Stimulated activated CD4-positive, alpha-beta T cell treated with anti-CD3 and anti-CD28 coated beads, Interleukin-4, amount 100 ng/mL, for 48 hours (primary cell): ENCODE measurements around the gene EMD.

Experiments used
- DNase-seq, 2 donors: peaks; one replicate each; pipeline ENCODE4 v3.0.0-alpha.2; 2020; ENCODE audit warnings: low read depth in 2 of 2

Gene EMD

GRCh38 chrX:154355094-154355775 is 23.9 kb upstream of the EMD start:
- DNase-seq: no peak

- no peak for DNase-seq
Observed at GRCh38 chrX:154355776-154356140, 23.3 kb upstream of the EMD start.

- no peak for DNase-seq
Observed at GRCh38 chrX:154356596-154356995, 22.5 kb upstream of the EMD start.

GRCh38 chrX:154357205-154357604 is 21.9 kb upstream of the EMD start:
- DNase-seq: no peak

- no peak for DNase-seq
Observed at GRCh38 chrX:154358011-154358410, 21.1 kb upstream of the EMD start.

GRCh38 chrX:154358829-154359228 is 20.3 kb upstream of the EMD start:
- DNase-seq: no peak

- DNase-seq: no peak
Observed at GRCh38 chrX:154359362-154360154, 19.5 kb upstream of the EMD start.

- DNase-seq: no peak
Observed at GRCh38 chrX:154360155-154360713, 18.9 kb upstream of the EMD start.

- no peak for DNase-seq
Observed at GRCh38 chrX:154362085-154362742, 16.9 kb upstream of the EMD start.

GRCh38 chrX:154363706-154364439 is 15.2 kb upstream of the EMD start:
- no peak for DNase-seq

- no peak for DNase-seq
Observed at GRCh38 chrX:154365052-154365600, 14.0 kb upstream of the EMD start.

- no peak for DNase-seq
Observed at GRCh38 chrX:154365997-154366665, 13.0 kb upstream of the EMD start.

- no peak for DNase-seq
Observed at GRCh38 chrX:154366666-154367055, 12.4 kb upstream of the EMD start.

GRCh38 chrX:154367474-154368308 is 11.4 kb upstream of the EMD start:
- no peak for DNase-seq

GRCh38 chrX:154368630-154369448 is 10.3 kb upstream of the EMD start:
- peak; percentile 80 to 89 for DNase-seq

- DNase-seq: peak; percentile 51 to 59
Observed at GRCh38 chrX:154369449-154370299, 9.4 kb upstream of the EMD start.

- DNase-seq: no peak
Observed at GRCh38 chrX:154370300-154371016, 8.6 kb upstream of the EMD start.
